MM.1S (cell line): ENCODE measurements around the gene ELMO1.

Source experiments
- DNase-seq: peaks from one replicate; pipeline ENCODE4 v3.0.0-alpha.2; 2015
- H2AFZ ChIP-seq: fragments of 300-600 bp; sonication (generic); 2 replicates; pipeline ENCODE4 v1.6.0; 2016; ENCODE audit warnings: antibody characterized with exemption, low read length
- H3F3A ChIP-seq: fragments of 300-600 bp; sonication (generic); 2 replicates; pipeline ENCODE4 v1.6.1; 2016; ENCODE audit warnings: mild to moderate bottlenecking, antibody characterized with exemption, low read length, moderate library complexity, mixed read lengths; ENCODE audit not compliant: insufficient read depth
- H3K27ac ChIP-seq: fragments of 300-600 bp; sonication (generic); 2 replicates; pipeline ENCODE4 v1.5.1; 2016; ENCODE audit warnings: mild to moderate bottlenecking, low read length
- H3K27me3 ChIP-seq: fragments of 300-600 bp; sonication (generic); replicated peaks from 2 replicates; pipeline ENCODE4 v1.6.0; 2016; ENCODE audit warnings: low read length; ENCODE audit not compliant: insufficient read depth
- H3K36me3 ChIP-seq: fragments of 300-600 bp; sonication (generic); replicated peaks from 2 replicates; pipeline ENCODE4 v1.6.1; 2016; ENCODE audit warnings: mild to moderate bottlenecking, low read length, mixed read lengths; ENCODE audit not compliant: insufficient read depth
- H3K4me1 ChIP-seq: fragments of 300-600 bp; sonication (generic); 2 replicates; pipeline ENCODE4 v1.6.1; 2016; ENCODE audit warnings: low read length, mixed read lengths
- H3K4me2 ChIP-seq: fragments of 300-600 bp; sonication (generic); 2 replicates; pipeline ENCODE4 v1.6.0; 2016; ENCODE audit warnings: low read depth, low read length
- H3K4me3 ChIP-seq: fragments of 300-600 bp; sonication (generic); 2 replicates; pipeline ENCODE4 v1.5.1; 2016; ENCODE audit warnings: low read length, mixed read lengths
- H3K79me2 ChIP-seq: fragments of 300-600 bp; sonication (generic); 2 replicates; pipeline ENCODE4 v1.6.1; 2016; ENCODE audit warnings: mixed run types, low read length, mixed read lengths
- H3K9ac ChIP-seq: fragments of 300-600 bp; sonication (generic); 2 replicates; pipeline ENCODE4 v1.6.1; 2016; ENCODE audit warnings: low read length, mixed read lengths
- H3K9me2 ChIP-seq: fragments of 300-600 bp; sonication (generic); replicated peaks from 2 replicates; pipeline ENCODE4 v1.6.1; 2016; ENCODE audit warnings: mild to moderate bottlenecking, low read length, mixed read lengths; ENCODE audit not compliant: insufficient read depth
- H3K9me3 ChIP-seq: fragments of 300-600 bp; sonication (generic); replicated peaks from 2 replicates; pipeline ENCODE4 v1.6.1; 2016; ENCODE audit warnings: mild to moderate bottlenecking, low read length, mixed read lengths; ENCODE audit not compliant: insufficient read depth
- H4K20me1 ChIP-seq: fragments of 300-600 bp; sonication (generic); 2 replicates; pipeline ENCODE4 v1.6.1; 2016; ENCODE audit warnings: mild to moderate bottlenecking, low read length, moderate library complexity, mixed read lengths; ENCODE audit not compliant: insufficient read depth
- CTCF ChIP-seq: fragments of 300-600 bp; sonication (generic); IDR thresholded peaks from 2 replicates; pipeline ENCODE4 v1.5.1; 2016; ENCODE audit warnings: antibody characterized with exemption, low read length, mixed read lengths
- EZH2 ChIP-seq: fragments of 300-600 bp; sonication (generic); optimal IDR thresholded peaks from 2 replicates; pipeline ENCODE3; 2017; ENCODE audit warnings: low read depth, mild to moderate bottlenecking, antibody characterized with exemption, low read length, mixed read lengths
- EZH2phosphoT487 ChIP-seq: fragments of 300-600 bp; sonication (generic); IDR thresholded peaks from 2 replicates; pipeline ENCODE4 v1.6.1; 2018; ENCODE audit warnings: antibody characterized with exemption, low read length

Gene ELMO1

GRCh38 chr7:37332243-37333016 is 116.2 kb downstream of the ELMO1 start:
- Histone ChIP-seq H3K27ac (no peak overlapping the region), H2AFZ (no peak overlapping the region), H3K4me3 (no peak overlapping the region), H3K9me3 (no peaks in the 10 kb centered on the region), H3K36me3 (0 out of 2 replicates have a peak, but pooled peaks cover 8% of the 10 kb centered on the region), H3K4me2 (no peak overlapping the region), H4K20me1 (peaks cover 28% of the 10 kb centered on the region), H3K9me2 (no peaks in the 10 kb centered on the region), H3K79me2 (peaks cover 96% of the 10 kb centered on the region), H3K27me3 (no peaks in the 10 kb centered on the region), H3K9ac (no peak overlapping the region), H3F3A (peaks cover 13% of the 10 kb centered on the region; the same call in 1 of the 2 replicates), H3K4me1 (peaks cover 19% of the 10 kb centered on the region)
- DNase-seq, result no peak
- TF ChIP-seq CTCF (no peak), EZH2 (no peak), EZH2phosphoT487 (no peak)

GRCh38 chr7:37330775-37331174 is 117.9 kb downstream of the ELMO1 start:
- TF ChIP-seq EZH2phosphoT487, result no peak
- TF ChIP-seq CTCF, result no peak
- no peak for TF ChIP-seq EZH2
- peaks cover 3% of the 10 kb centered on the region; the same call in 1 of the 2 replicates for H3F3A ChIP-seq
- peaks cover 11% of the 10 kb centered on the region for H3K4me1 ChIP-seq
- H3K9ac ChIP-seq, result no peak overlapping the region
- peaks cover 30% of the 10 kb centered on the region for H4K20me1 ChIP-seq
- H3K79me2 ChIP-seq, result peaks cover 99% of the 10 kb centered on the region
- no peak overlapping the region for H3K4me2 ChIP-seq
- H2AFZ ChIP-seq, result no peak overlapping the region
- no peaks in the 10 kb centered on the region for H3K9me2 ChIP-seq
- no peaks in the 10 kb centered on the region for H3K9me3 ChIP-seq
- no peak overlapping the region for H3K27ac ChIP-seq
- no peak overlapping the region for H3K4me3 ChIP-seq
- no peaks in the 10 kb centered on the region for H3K27me3 ChIP-seq
- no peak for DNase-seq
- 0 out of 2 replicates have a peak, but pooled peaks cover 8% of the 10 kb centered on the region for H3K36me3 ChIP-seq

DNA sequence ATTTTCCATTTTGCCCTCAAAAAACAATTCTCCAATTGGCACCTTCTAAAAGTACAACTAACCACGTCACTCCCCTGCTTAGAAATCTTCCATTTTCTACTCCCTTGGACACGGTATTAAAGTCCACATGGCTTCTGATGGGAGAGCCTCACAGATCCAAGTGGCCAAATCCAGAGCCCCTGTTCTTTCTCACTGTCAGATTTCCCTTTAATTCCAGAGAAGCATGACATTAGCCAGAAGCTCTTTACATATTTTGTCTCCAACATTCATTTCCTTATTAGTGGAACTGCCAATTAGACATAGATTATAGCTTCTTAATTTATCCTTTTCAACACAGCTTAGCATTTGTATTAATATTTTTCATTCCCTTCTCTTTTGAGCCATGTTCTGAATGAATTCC is 118.7 kb downstream of the ELMO1 start:
- H3K79me2 ChIP-seq, result peaks cover 99% of the 10 kb centered on the region
- no peak for DNase-seq
- no peaks in the 10 kb centered on the region for H3K9me2 ChIP-seq
- no peaks in the 10 kb centered on the region for H3K9me3 ChIP-seq
- H3K4me1 ChIP-seq, result peaks cover 3% of the 10 kb centered on the region; the same call in 1 of the 2 replicates
- H3K4me3 ChIP-seq, result no peak overlapping the region
- no peak overlapping the region for H3K4me2 ChIP-seq
- H2AFZ ChIP-seq, result no peak overlapping the region
- H3K36me3 ChIP-seq, result peaks cover 7% of the 10 kb centered on the region
- H3F3A ChIP-seq, result no peaks in the 10 kb centered on the region
- peaks cover 32% of the 10 kb centered on the region for H4K20me1 ChIP-seq
- no peak overlapping the region for H3K9ac ChIP-seq
- no peak for TF ChIP-seq EZH2
- TF ChIP-seq CTCF, result no peak
- no peak for TF ChIP-seq EZH2phosphoT487
- no peak overlapping the region for H3K27ac ChIP-seq
- no peaks in the 10 kb centered on the region for H3K27me3 ChIP-seq
